Neural progenitor cell (in vitro differentiated cells): Measurements from ENCODE around the gene DDX27.

Source experiments
- CTCF ChIP-seq: fragments of 200-600 bp; sonication (generic); IDR thresholded peaks from 2 replicates; pipeline ENCODE4 v1.5.1; 2017; ENCODE audit warnings: antibody characterized with exemption, mild to moderate bottlenecking
- EZH2 ChIP-seq: fragments of 200-600 bp; sonication (generic); IDR thresholded peaks from 2 replicates; pipeline ENCODE4 v1.6.1; 2017; ENCODE audit warnings: antibody characterized with exemption, mild to moderate bottlenecking, moderate library complexity
- EZH2phosphoT487 ChIP-seq: fragments of 200-600 bp; sonication (generic); IDR thresholded peaks from 2 replicates; pipeline ENCODE4 v1.6.1; 2017; ENCODE audit warnings: antibody characterized with exemption

- TF ChIP-seq CTCF (no peak), EZH2phosphoT487 (no peak), EZH2 (no peak)
Observed at GRCh38 chr20:49268600-49269365, 49.6 kb downstream of the DDX27 start.
